Gastroesophageal sphincter (tissue), 3 donors: ENCODE results near the gene UGT1A5.

ENCODE experiments used
- CTCF ChIP-seq, 4 experiments: fragments of 200-600 bp in 2 of 4; fragments of 450-650 bp in 2 of 4; sonication (generic) in 1 of 4; IDR thresholded peaks; one replicate each; pipeline ENCODE4 v1.5.1; 2017 to 2019; ENCODE audit warnings: antibody characterized with exemption in 4 of 4, mild to moderate bottlenecking in 2 of 4, moderate library complexity in 2 of 4
- POLR2AphosphoS5 ChIP-seq: sonication (generic); formaldehyde crosslinking; IDR thresholded peaks from one replicate; pipeline ENCODE4 v1.6.1; 2017; ENCODE audit warnings: antibody characterized with exemption

- TF ChIP-seq CTCF (IDR thresholded peaks at IDR 0.05): no peak
- TF ChIP-seq POLR2AphosphoS5: no peak
Observed at GRCh38 chr2:233766416-233766815, 53.7 kb downstream of the UGT1A5 start.
